Smooth muscle cell (in vitro differentiated cells): ENCODE results near the gene BRSK1. TPM values are rescaled to one million over a fixed set of nuclear protein-coding genes. Genes with fewer than 3 reads are reported as not detected.

ENCODE experiments used
- DNase-seq: peaks from one replicate; lab custom pipeline; 2025; ENCODE audit not compliant: unreplicated experiment; lab: John Stamatoyannopoulos, UW
- H2AFZ ChIP-seq: fragments of 200-600 bp; sonication (generic); 2 replicates; pipeline ENCODE4 v1.6.0; 2016; ENCODE audit warnings: antibody characterized with exemption, low read depth, mild to moderate bottlenecking
- H3F3A ChIP-seq: fragments of 200-600 bp; sonication (generic); 2 replicates; pipeline ENCODE4 v1.6.0; 2017; ENCODE audit warnings: antibody characterized with exemption, low read depth
- H3K27ac ChIP-seq: fragments of 200-600 bp; sonication (generic); 2 replicates; pipeline ENCODE4 v1.5.1; 2016; ENCODE audit warnings: low read depth, mild to moderate bottlenecking
- H3K27me3 ChIP-seq: fragments of 200-600 bp; sonication (generic); 2 replicates; pipeline ENCODE4 v1.6.1; 2016; ENCODE audit warnings: low read depth, mild to moderate bottlenecking
- H3K36me3 ChIP-seq: fragments of 200-600 bp; sonication (generic); 2 replicates; pipeline ENCODE4 v1.5.1; 2016; ENCODE audit warnings: low read depth
- H3K4me1 ChIP-seq: fragments of 200-600 bp; sonication (generic); 2 replicates; pipeline ENCODE4 v1.5.1; 2016; ENCODE audit warnings: low read depth
- H3K4me2 ChIP-seq: fragments of 200-600 bp; sonication (generic); 2 replicates; pipeline ENCODE4 v1.6.0; 2016; ENCODE audit warnings: mild to moderate bottlenecking
- H3K4me3 ChIP-seq: fragments of 200-600 bp; sonication (generic); 2 replicates; pipeline ENCODE4 v1.5.1; 2016; ENCODE audit warnings: mild to moderate bottlenecking
- H3K79me2 ChIP-seq: fragments of 200-600 bp; sonication (generic); 2 replicates; pipeline ENCODE4 v1.6.0; 2016; ENCODE audit warnings: low read depth, mild to moderate bottlenecking
- H3K9ac ChIP-seq: fragments of 200-600 bp; sonication (generic); 2 replicates; pipeline ENCODE4 v1.6.0; 2016; ENCODE audit warnings: low read depth
- H3K9me3 ChIP-seq: fragments of 200-600 bp; sonication (generic); replicated peaks from 2 replicates; pipeline ENCODE4 v1.5.1; 2016; ENCODE audit warnings: low read depth
- H4K20me1 ChIP-seq: fragments of 200-600 bp; sonication (generic); 2 replicates; pipeline ENCODE4 v1.6.0; 2016; ENCODE audit warnings: low read depth
- CTCF ChIP-seq: fragments of 200-600 bp; sonication (generic); IDR thresholded peaks from 2 replicates; pipeline ENCODE4 v1.5.1; 2017; ENCODE audit warnings: borderline replicate concordance, mild to moderate bottlenecking, antibody characterized with exemption; ENCODE audit not compliant: insufficient read depth, poor library complexity, severe bottlenecking
- WGBS: methylation state at CpG from one replicate; pipeline ENCODE4 v1.1.7; 2016; ENCODE audit warnings: low lambda C conversion rate; 5-methylcytosine and 5-hydroxymethylcytosine counted together
- polyA plus RNA-seq: library from polyadenylated mRNA; unstranded; fragments of >200 nt; fragmentation: Nextera tagmentation; extraction: Ambion mirVana; gene quantifications from 2 replicates; pipeline ENCODE4 v1.2.1, GENCODE V29; 2016
- total RNA-seq: library from RNA; depleted of rRNA; stranded (reverse); fragments of >200 nt; gene quantifications from 2 replicates; pipeline ENCODE4 v1.2.3, GENCODE V29; 2014

Gene BRSK1
- total and polyA plus RNA-seq, 2 experiments from 2014 or later, result 3.0 to 5.0 TPM

GRCh38 chr19:55261671-55262126 lies 22.1 kb upstream of the BRSK1 start:
- 95% methylated on average over 13 of the region's 13 CpGs for WGBS
- Histone ChIP-seq H3K27me3 (no peaks in the 10 kb centered on the region), H3F3A (peaks cover 16% of the 10 kb centered on the region), H4K20me1 (peaks cover 15% of the 10 kb centered on the region), H3K4me3 (no peak overlapping the region), H3K4me2 (no peak overlapping the region), H2AFZ (no peak overlapping the region), H3K79me2 (peaks cover 20% of the 10 kb centered on the region), H3K27ac (no peak overlapping the region), H3K4me1 (peaks cover 23% of the 10 kb centered on the region), H3K9ac (no peak overlapping the region), H3K36me3 (no peaks in the 10 kb centered on the region), H3K9me3 (no peaks in the 10 kb centered on the region)
- no peak for DNase-seq
- TF ChIP-seq CTCF, result no peak

- Histone ChIP-seq H3F3A (peaks cover 16% of the 10 kb centered on the region), H4K20me1 (peaks cover 8% of the 10 kb centered on the region), H3K9ac (no peak overlapping the region), H3K27me3 (no peaks in the 10 kb centered on the region), H3K79me2 (peaks cover 13% of the 10 kb centered on the region), H3K9me3 (no peaks in the 10 kb centered on the region), H3K4me3 (no peak overlapping the region), H3K4me1 (peaks cover 16% of the 10 kb centered on the region), H3K27ac (no peak overlapping the region), H3K36me3 (no peaks in the 10 kb centered on the region), H3K4me2 (no peak overlapping the region), H2AFZ (no peak overlapping the region)
- DNase-seq, result no peak
- no peak for TF ChIP-seq CTCF
- 99% methylated on average over 9 of the region's 9 CpGs for WGBS
Observed at GRCh38 chr19:55262359-55262758, 21.4 kb upstream of the BRSK1 start.

- Histone ChIP-seq H3K4me2 (no peak overlapping the region), H3F3A (peaks cover 14% of the 10 kb centered on the region), H3K27ac (no peak overlapping the region), H3K9ac (no peak overlapping the region), H3K79me2 (peaks cover 4% of the 10 kb centered on the region), H3K9me3 (no peaks in the 10 kb centered on the region), H2AFZ (no peak overlapping the region), H3K4me3 (no peak overlapping the region), H4K20me1 (no peaks in the 10 kb centered on the region), H3K4me1 (peaks cover 10% of the 10 kb centered on the region), H3K36me3 (no peaks in the 10 kb centered on the region), H3K27me3 (no peaks in the 10 kb centered on the region)
- DNase-seq, result no peak
- 87% methylated on average over 5 of the region's 5 CpGs for WGBS
- no peak for TF ChIP-seq CTCF
Observed at GRCh38 chr19:55264531-55264930, 19.3 kb upstream of the BRSK1 start.

- H3K27ac ChIP-seq, result no peak overlapping the region
- no peaks in the 10 kb centered on the region for H3K9me3 ChIP-seq
- DNase-seq, result no peak
- no peak overlapping the region for H3K4me3 ChIP-seq
- H4K20me1 ChIP-seq, result no peaks in the 10 kb centered on the region
- no peaks in the 10 kb centered on the region for H3K36me3 ChIP-seq
- H3K4me2 ChIP-seq, result no peak overlapping the region
- no peak for TF ChIP-seq CTCF
- H3K79me2 ChIP-seq, result peaks cover 4% of the 10 kb centered on the region
- H3F3A ChIP-seq, result peaks cover 8% of the 10 kb centered on the region
- 98% methylated on average over 8 of the region's 16 CpGs for WGBS
- no peaks in the 10 kb centered on the region for H3K27me3 ChIP-seq
- no peak overlapping the region for H3K9ac ChIP-seq
- no peak overlapping the region for H2AFZ ChIP-seq
- H3K4me1 ChIP-seq, result peaks cover 4% of the 10 kb centered on the region
Observed at GRCh38 chr19:55265173-55265572, 18.6 kb upstream of the BRSK1 start.
